Suprapubic skin (tissue), 4 donors: ENCODE data around the gene ABCG4. TPM values are rescaled to one million over a fixed set of nuclear protein-coding genes. Genes with fewer than 3 reads are reported as not detected.
A peak's percentile ranks its signal among the peaks of the same experiment; 100 is the strongest.
"Not testable (repeated sequence)": the region's sequence is repeated elsewhere in the genome, so short reads cannot be mapped to it uniquely, and the experiment has no call there.

Experiments used
- DNase-seq, 2 donors: peaks; one replicate each; pipeline ENCODE4 v3.0.0-alpha.2; 2019; ENCODE audit warnings: low spot score in 2 of 2
- H3K27ac ChIP-seq: fragments of 200-600 bp; sonication (generic); one replicate; pipeline ENCODE4 v1.5.1; 2019
- H3K27me3 ChIP-seq: fragments of 200-600 bp; sonication (generic); one replicate; pipeline ENCODE4 v1.5.1; 2019
- H3K36me3 ChIP-seq: fragments of 200-600 bp; sonication (generic); one replicate; pipeline ENCODE4 v1.5.1; 2019
- H3K4me1 ChIP-seq: fragments of 200-600 bp; sonication (generic); one replicate; pipeline ENCODE4 v1.5.1; 2019
- H3K4me3 ChIP-seq: fragments of 200-600 bp; sonication (generic); one replicate; pipeline ENCODE4 v1.5.1; 2019; ENCODE audit warnings: mild to moderate bottlenecking
- H3K9me3 ChIP-seq: fragments of 200-600 bp; sonication (generic); one replicate; pipeline ENCODE4 v1.5.1; 2019
- CTCF ChIP-seq, 2 donors: fragments of 200-600 bp in 1 of 2; fragments of 450-650 bp in 1 of 2; sonication (generic) in 1 of 2; IDR thresholded peaks; one replicate each; pipeline ENCODE4 v1.5.1; 2016 to 2019; ENCODE audit warnings: antibody characterized with exemption in 2 of 2, mild to moderate bottlenecking in 1 of 2, moderate library complexity in 1 of 2
- EP300 ChIP-seq: sonication (generic); formaldehyde crosslinking; IDR thresholded peaks from one replicate; pipeline ENCODE4 v1.6.1; 2017; ENCODE audit warnings: antibody characterized with exemption
- POLR2A ChIP-seq, 2 donors: fragments of 450-650 bp; IDR thresholded peaks; one replicate each; pipeline ENCODE4 v1.6.1; 2017; ENCODE audit warnings: antibody characterized with exemption in 2 of 2, mild to moderate bottlenecking in 2 of 2, moderate library complexity in 2 of 2
- POLR2AphosphoS5 ChIP-seq, 3 donors: sonication (generic); formaldehyde crosslinking; IDR thresholded peaks; one replicate each; pipeline ENCODE4 v1.6.1; 2017; ENCODE audit warnings: antibody characterized with exemption in 3 of 3
- WGBS: methylation state at CpG from one replicate; pipeline ENCODE4 v1.1.5; 2018; 5-methylcytosine and 5-hydroxymethylcytosine counted together
- total RNA-seq, 4 donors: library from RNA; depleted of rRNA; stranded (reverse); fragments of >200 nt; gene quantifications; one replicate each; pipeline ENCODE4 v1.1.0, GENCODE V29; 2016

ABCG4 gene
- total RNA-seq, 4 donors from 2014 or later, result 0.26 to 1.6 (median 0.73) TPM

GRCh38 chr11:119196833-119197483, 48.1 kb downstream of the ABCG4 start:
- DNase-seq, result no peak
- Histone ChIP-seq H3K27me3 (no peaks in the 10 kb centered on the region), H3K27ac (no peak overlapping the region), H3K36me3 (no peaks in the 10 kb centered on the region), H3K9me3 (no peaks in the 10 kb centered on the region), H3K4me1 (peaks cover 6% of the 10 kb centered on the region), H3K4me3 (no peak overlapping the region)
- 40% methylated on average over 5 of the region's 5 CpGs for WGBS
- TF ChIP-seq POLR2A (IDR thresholded peaks at IDR 0.05), result no peak
- TF ChIP-seq CTCF (IDR thresholded peaks at IDR 0.05), result peak; percentile 69

GRCh38 chr11:119198925-119199324, 50.1 kb downstream of the ABCG4 start:
- no peaks in the 10 kb centered on the region for H3K27me3 ChIP-seq
- H3K4me1 ChIP-seq, result peaks cover 6% of the 10 kb centered on the region
- H3K9me3 ChIP-seq, result no peaks in the 10 kb centered on the region
- DNase-seq, result no peak
- no peak overlapping the region for H3K4me3 ChIP-seq
- 81% methylated on average over 6 of the region's 6 CpGs for WGBS
- H3K36me3 ChIP-seq, result no peaks in the 10 kb centered on the region
- TF ChIP-seq CTCF (IDR thresholded peaks at IDR 0.05) (no peak), POLR2A (IDR thresholded peaks at IDR 0.05) (no peak), EP300 (no peak), POLR2AphosphoS5 (IDR thresholded peaks at IDR 0.05) (no peak)
- H3K27ac ChIP-seq, result no peak overlapping the region

DNA sequence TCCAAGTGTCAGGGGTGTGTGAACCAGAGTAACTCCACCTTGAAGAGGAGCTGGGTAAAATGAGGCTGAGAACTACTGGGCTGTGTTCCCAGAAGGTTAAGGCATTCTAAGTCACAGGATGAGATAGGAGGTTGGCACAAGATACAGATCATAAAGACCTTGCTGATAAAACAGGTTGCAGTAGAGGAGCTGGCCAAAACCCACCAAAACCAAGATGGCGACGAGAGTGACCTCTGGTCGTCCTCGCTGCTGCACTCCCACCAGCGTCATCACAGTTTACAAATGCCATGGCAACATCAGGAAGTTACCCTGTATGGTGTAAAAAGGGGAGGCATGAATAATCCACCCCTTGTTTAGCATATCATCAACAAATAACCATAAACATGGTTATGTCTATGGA, 52.4 kb downstream of the ABCG4 start:
- 87% methylated on average over 5 of the region's 5 CpGs for WGBS
- H3K27ac ChIP-seq, DNase-seq, H3K9me3 ChIP-seq, H3K4me3 ChIP-seq, H3K36me3 ChIP-seq, H3K27me3 ChIP-seq: not testable (repeated sequence)
- H3K4me1 ChIP-seq, result peaks cover 12% of the 10 kb centered on the region

- Histone ChIP-seq H3K36me3 (no peaks in the 10 kb centered on the region), H3K4me3 (no peak overlapping the region), H3K27me3 (no peaks in the 10 kb centered on the region), H3K27ac (no peak overlapping the region), H3K9me3 (no peaks in the 10 kb centered on the region), H3K4me1 (peaks cover 16% of the 10 kb centered on the region)
- 91% methylated on average over 7 of the region's 7 CpGs for WGBS
- TF ChIP-seq POLR2A (IDR thresholded peaks at IDR 0.05) (no peak), CTCF (IDR thresholded peaks at IDR 0.05) (no peak), POLR2AphosphoS5 (IDR thresholded peaks at IDR 0.05) (no peak), EP300 (no peak)
- no peak for DNase-seq
Measured at GRCh38 chr11:119202554-119202953, 53.7 kb downstream of the ABCG4 start.

DNA sequence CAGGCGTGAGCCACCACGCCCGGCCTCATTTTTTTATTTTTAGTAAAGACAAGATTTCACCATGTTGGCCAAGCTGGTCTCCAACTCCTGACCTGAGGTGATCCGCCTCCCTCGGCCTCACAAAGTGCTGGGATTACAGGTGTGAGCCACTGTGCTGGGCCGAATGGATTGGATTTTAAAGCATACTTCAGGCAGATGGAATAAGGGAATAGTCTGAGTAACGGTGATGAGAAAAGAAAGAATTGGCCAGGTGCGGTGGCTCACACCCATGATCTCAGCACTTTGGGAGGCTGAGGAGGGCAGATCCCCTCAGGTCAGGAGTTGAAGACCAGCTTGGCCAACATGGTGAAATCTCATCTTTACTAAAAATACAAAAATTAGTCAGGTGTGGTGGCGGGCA, 55.2 kb downstream of the ABCG4 start:
- no peak overlapping the region for H3K4me3 ChIP-seq
- TF ChIP-seq EP300 (no peak), CTCF (IDR thresholded peaks at IDR 0.05) (no peak), POLR2A (IDR thresholded peaks at IDR 0.05) (no peak)
- no peaks in the 10 kb centered on the region for H3K9me3 ChIP-seq
- H3K36me3 ChIP-seq, result no peaks in the 10 kb centered on the region
- DNase-seq, result no peak
- no peak overlapping the region for H3K27ac ChIP-seq
- H3K4me1 ChIP-seq, result peaks cover 22% of the 10 kb centered on the region
- H3K27me3 ChIP-seq, result no peaks in the 10 kb centered on the region
- 90% methylated on average over 9 of the region's 9 CpGs for WGBS

- H3K4me3 ChIP-seq, result peak overlapping the region; percentile 94
- no peak for TF ChIP-seq POLR2AphosphoS5 (IDR thresholded peaks at IDR 0.05)
- TF ChIP-seq POLR2A (IDR thresholded peaks at IDR 0.05), result no peak
- no peak for TF ChIP-seq CTCF (IDR thresholded peaks at IDR 0.05)
- no peak for TF ChIP-seq EP300
- H3K36me3 ChIP-seq, result no peaks in the 10 kb centered on the region
- H3K27me3 ChIP-seq, result no peaks in the 10 kb centered on the region
- DNase-seq, result no peak
- H3K4me1 ChIP-seq, result peaks cover 22% of the 10 kb centered on the region
- 45% methylated on average over 10 of the region's 10 CpGs for WGBS
- H3K9me3 ChIP-seq, result no peaks in the 10 kb centered on the region
- H3K27ac ChIP-seq, result no peak overlapping the region
Measured at GRCh38 chr11:119205080-119205479, 56.2 kb downstream of the ABCG4 start.
